ENCODE data around the gene RLBP1. TPM values are rescaled to one million over a fixed set of nuclear protein-coding genes. Genes with fewer than 3 reads are reported as not detected.

RLBP1 gene
- total RNA-seq, 1 donor from 2014 or later: not detected

- Mint-ChIP-seq H3K9me3 (no peaks in the 10 kb centered on the region), H3K36me3 (ENCODE audit: low read depth) (no peaks in the 10 kb centered on the region), H3K4me1 (no peaks in the 10 kb centered on the region), H3K27ac (no peak overlapping the region), H3K4me3 (no peak overlapping the region), H3K27me3 (peaks cover 12% of the 10 kb centered on the region)
- ChIA-PET CTCF (no interaction called here), POLR2A (no interaction called here)
- DNase-seq: no peak
- intact Hi-C loops (cut with micrococcal nuclease): no loop called here
- no peak for TF ChIP-seq CTCF (IDR thresholded peaks at IDR 0.05)
- no peak for ATAC-seq (ENCODE audit: low read depth)
These were observed 6.0 kb upstream of the RLBP1 start for GRCh38 chr15:89227425-89227824.

GRCh38 chr15:89226359-89227221, 5.2 kb upstream of the RLBP1 start:
- ATAC-seq (ENCODE audit: low read depth): no peak
- Mint-ChIP-seq H3K27ac (no peak overlapping the region), H3K36me3 (ENCODE audit: low read depth) (no peaks in the 10 kb centered on the region), H3K27me3 (peaks cover 12% of the 10 kb centered on the region), H3K9me3 (no peaks in the 10 kb centered on the region), H3K4me3 (no peak overlapping the region), H3K4me1 (no peaks in the 10 kb centered on the region)
- TF ChIP-seq CTCF (IDR thresholded peaks at IDR 0.05): no peak
- no peak for DNase-seq
- ChIA-PET CTCF (no interaction called here), POLR2A (no interaction called here)
- intact Hi-C loops (cut with micrococcal nuclease): no loop called here

- ChIA-PET POLR2A (no interaction called here), CTCF (no interaction called here)
- Mint-ChIP-seq H3K9me3 (no peaks in the 10 kb centered on the region), H3K27ac (no peak overlapping the region), H3K36me3 (ENCODE audit: low read depth) (no peaks in the 10 kb centered on the region), H3K27me3 (peaks cover 12% of the 10 kb centered on the region), H3K4me3 (no peak overlapping the region), H3K4me1 (no peaks in the 10 kb centered on the region)
- no peak for TF ChIP-seq CTCF (IDR thresholded peaks at IDR 0.05)
- no peak for DNase-seq
- ATAC-seq (ENCODE audit: low read depth): no peak
- intact Hi-C loops (cut with micrococcal nuclease): no loop called here
These were observed 4.2 kb upstream of the RLBP1 start for GRCh38 chr15:89225588-89225987.

- ATAC-seq (ENCODE audit: low read depth): no peak
- DNase-seq: no peak
- TF ChIP-seq CTCF (IDR thresholded peaks at IDR 0.05): no peak
- intact Hi-C loops (cut with micrococcal nuclease): no loop called here
- Mint-ChIP-seq H3K4me3 (no peak overlapping the region), H3K4me1 (no peaks in the 10 kb centered on the region), H3K27ac (no peak overlapping the region), H3K36me3 (ENCODE audit: low read depth) (no peaks in the 10 kb centered on the region), H3K9me3 (no peaks in the 10 kb centered on the region), H3K27me3 (peaks cover 3% of the 10 kb centered on the region)
- ChIA-PET POLR2A (no interaction called here), CTCF (no interaction called here)
These were observed 2.8 kb downstream of the RLBP1 start for GRCh38 chr15:89218531-89218930.

- CTCF ChIA-PET: no interaction called here
- Mint-ChIP-seq H3K27ac (no peak overlapping the region), H3K4me3 (no peak overlapping the region), H3K36me3 (ENCODE audit: low read depth) (no peaks in the 10 kb centered on the region), H3K4me1 (no peaks in the 10 kb centered on the region), H3K9me3 (no peaks in the 10 kb centered on the region), H3K27me3 (peaks cover 3% of the 10 kb centered on the region)
- no peak for ATAC-seq (ENCODE audit: low read depth)
- no peak for DNase-seq
- no peak for TF ChIP-seq CTCF (IDR thresholded peaks at IDR 0.05)
- POLR2A ChIA-PET: no interaction called here
- intact Hi-C loops (cut with micrococcal nuclease): no loop called here
These were observed 3.5 kb downstream of the RLBP1 start for GRCh38 chr15:89217686-89218376.
